Endothelial cell of umbilical vein (primary cell): ENCODE results near the gene DDX4. TPM values are rescaled to one million over a fixed set of nuclear protein-coding genes. Genes with fewer than 3 reads are reported as not detected.

ENCODE experiments used
- BruUV-seq: library from RNA; stranded (reverse); fragments of 400-500 nt; replicated peaks from 2 replicates; lab custom pipeline; 2021; lab: Mats Ljungman, UMichigan
- CTCF ChIA-PET: fragments of 300-600, 350-600 bp; sonication (Branson Sonifier 250); formaldehyde crosslinking; loops from one replicate; lab custom pipeline; 2021; ENCODE audit warnings: antibody characterized with exemption, inconsistent platforms; lab: Charles Lee
- POLR2A ChIA-PET: fragments of 300-600, 350-600 bp; sonication (Branson Sonifier 250); formaldehyde crosslinking; loops from one replicate; lab custom pipeline; 2021; ENCODE audit warnings: antibody characterized with exemption, inconsistent platforms; lab: Charles Lee
- DNase-seq: peaks from one replicate; pipeline ENCODE4 v3.0.0-alpha.2; 2011; ENCODE audit warnings: low read depth, low spot score
- FAIRE-seq: peaks from 2 replicates; lab custom pipeline; 2011; peaks lifted over from hg19 to GRCh38; lab: Jason Lieb, UNC
- H2AFZ ChIP-seq: 2 replicates; pipeline ENCODE4 v1.6.0; 2012; ENCODE audit warnings: low read depth, low read length, control low read depth, inconsistent platforms
- H3K27ac ChIP-seq: 2 replicates; pipeline ENCODE4 v1.5.1; 2011; ENCODE audit warnings: low read depth, mild to moderate bottlenecking, control low read depth, low read length, moderate library complexity; ENCODE audit not compliant: insufficient read depth
- H3K27me3 ChIP-seq, 2 experiments: 2 replicates each; pipeline versions ENCODE4 v1.6.0 to v1.6.1; 2011; ENCODE audit warnings: low read length in 2 of 2, mixed read lengths in 1 of 2; ENCODE audit not compliant: control insufficient read depth in 2 of 2, insufficient read depth in 2 of 2
- H3K36me3 ChIP-seq, 2 experiments: 2 replicates in 1 of 2; 3 replicates in 1 of 2; pipeline ENCODE4 v1.5.1; 2011; ENCODE audit warnings: low read length in 2 of 2, mild to moderate bottlenecking in 1 of 2, moderate library complexity in 1 of 2; ENCODE audit not compliant: control insufficient read depth in 2 of 2, insufficient read depth in 2 of 2; ENCODE audit errors: extremely low read depth in 1 of 2
- H3K4me1 ChIP-seq: 3 replicates; pipeline ENCODE4 v1.5.1; 2011; ENCODE audit warnings: mild to moderate bottlenecking, low read length; ENCODE audit not compliant: control insufficient read depth, insufficient read depth; ENCODE audit errors: extremely low read depth
- H3K4me2 ChIP-seq: 2 replicates; pipeline ENCODE4 v1.6.1; 2011; ENCODE audit warnings: low read length, control low read depth, mixed read lengths; ENCODE audit not compliant: insufficient read depth
- H3K4me3 ChIP-seq, 3 experiments: fragments of 200-600 bp in 1 of 3; sonication (generic), shearing (Covaris generic) in 1 of 3; replicated peaks in 1 of 3; 2 replicates each; pipeline ENCODE4 v1.5.1; 2011 to 2016; ENCODE audit warnings: control low read depth in 3 of 3, low read length in 3 of 3, mild to moderate bottlenecking in 2 of 3, inconsistent platforms in 1 of 3, low read depth in 1 of 3, moderate library complexity in 1 of 3; ENCODE audit not compliant: insufficient read depth in 1 of 3
- H3K79me2 ChIP-seq: 2 replicates; pipeline ENCODE4 v1.6.0; 2012; ENCODE audit warnings: low read length, inconsistent platforms; ENCODE audit not compliant: control insufficient read depth, insufficient read depth
- H3K9ac ChIP-seq: replicated peaks from 2 replicates; pipeline ENCODE3; 2011; ENCODE audit warnings: low read length, control low read depth; ENCODE audit not compliant: insufficient read depth; ENCODE audit errors: extremely low read depth
- H3K9me1 ChIP-seq: replicated peaks from 3 replicates; pipeline ENCODE4 v1.6.0; 2011; ENCODE audit warnings: mild to moderate bottlenecking, low read length; ENCODE audit not compliant: control insufficient read depth, insufficient read depth; ENCODE audit errors: extremely low read depth
- H3K9me3 ChIP-seq: replicated peaks from 2 replicates; pipeline ENCODE4 v1.5.1; 2012; ENCODE audit warnings: low read length, inconsistent platforms; ENCODE audit not compliant: control insufficient read depth, insufficient read depth
- H4K20me1 ChIP-seq: replicated peaks from 2 replicates; pipeline ENCODE3; 2011; ENCODE audit warnings: mild to moderate bottlenecking, low read length; ENCODE audit not compliant: control insufficient read depth, insufficient read depth; ENCODE audit errors: extremely low read depth
- CTCF ChIP-seq, 2 donors: IDR thresholded peaks; 1 replicate in 1 of 2; 2 replicates in 1 of 2; pipeline ENCODE4 v1.5.1; 2011; ENCODE audit warnings: low read length in 2 of 2, mild to moderate bottlenecking in 2 of 2, moderate library complexity in 2 of 2, control low read depth in 1 of 2, inconsistent platforms in 1 of 2, low read depth in 1 of 2; ENCODE audit not compliant: insufficient read depth in 1 of 2; ENCODE audit errors: extremely low read depth in 1 of 2
- EZH2 ChIP-seq: IDR thresholded peaks from 2 replicates; pipeline ENCODE4 v1.6.1; 2012; ENCODE audit warnings: borderline replicate concordance, low read depth, mild to moderate bottlenecking, moderate library complexity, low read length, inconsistent platforms; ENCODE audit not compliant: severe bottlenecking
- FOS ChIP-seq: IDR thresholded peaks from 2 replicates; pipeline ENCODE4 v1.6.1; 2011; ENCODE audit warnings: mild to moderate bottlenecking, low read length, moderate library complexity, borderline replicate concordance; ENCODE audit not compliant: insufficient read depth
- GATA2 ChIP-seq: IDR thresholded peaks from 2 replicates; pipeline ENCODE4 v1.7.0; 2011; ENCODE audit warnings: low read depth, mild to moderate bottlenecking, moderate library complexity, mixed read lengths, low read length; ENCODE audit not compliant: insufficient read length, insufficient read depth
- JUN ChIP-seq: IDR thresholded peaks from 2 replicates; pipeline ENCODE4 v1.6.1; 2011; ENCODE audit warnings: borderline replicate concordance, low read depth; ENCODE audit not compliant: insufficient read length, insufficient read depth
- MAX ChIP-seq: IDR thresholded peaks from 2 replicates; pipeline ENCODE4 v1.6.1; 2011; ENCODE audit not compliant: insufficient read depth, insufficient read length
- MYC ChIP-seq: IDR thresholded peaks from one replicate; pipeline ENCODE4 v1.6.1; 2011; ENCODE audit warnings: mild to moderate bottlenecking, low read depth, low read length
- POLR2A ChIP-seq: IDR thresholded peaks from 2 replicates; pipeline ENCODE4 v1.6.1; 2012; ENCODE audit warnings: low read depth, mild to moderate bottlenecking, control low read depth, low read length
- POLR2AphosphoS5 ChIP-seq: IDR thresholded peaks from 2 replicates; pipeline ENCODE4 v1.6.1; 2012; ENCODE audit warnings: low read depth, mild to moderate bottlenecking, control low read depth, low read length, moderate library complexity; ENCODE audit not compliant: insufficient read depth
- dilution Hi-C: fragments of 300-500 bp; cut with MboI; formaldehyde crosslinking; loops from one replicate; pipeline ENCODE4 v1.15.0; 2019; ENCODE audit warnings: low sequenced_read_pairs; ENCODE audit not compliant: extremely low pct_ligation_motif_present
- intact Hi-C: fragments of 100-400 bp; cut with micrococcal nuclease; formaldehyde crosslinking; loops from one replicate; pipeline ENCODE4 v1.10.0; 2022
- polyA plus RNA-seq, 4 experiments: library from polyadenylated mRNA; depleted of rRNA in 3 of 4; stranded (reverse) in 3 of 4; unstranded in 1 of 4; fragments of >200 nt; gene quantifications; 2 replicates each; pipeline versions ENCODE4 v1.2.1 to v1.2.3, GENCODE V29; 2011 to 2012; ENCODE audit warnings: missing spikeins in 1 of 4
- total RNA-seq: library from RNA; stranded (reverse); gene quantifications from 2 replicates; pipeline ENCODE4 v1.2.3, GENCODE V29; 2021

Gene DDX4
- total and polyA plus RNA-seq, 2 donors (not counting 3 experiments of a cell fraction or from before 2014, with no cell fraction given), result not detected

- POLR2A ChIA-PET, result no interaction called here
- TF ChIP-seq JUN (no peak), POLR2A (no peak), POLR2AphosphoS5 (no peak), MAX (no peak), GATA2 (no peak), FOS (no peak), EZH2 (no peak), MYC (no peak), CTCF (IDR thresholded peaks at IDR 0.05; ENCODE audit: extremely low read depth in 1 of 2, insufficient read depth in 1 of 2, low read depth in 1 of 2, low read length in 2 of 2) (no peak)
- no peaks in the 10 kb centered on the region for H3K9me1 ChIP-seq
- no peaks in the 10 kb centered on the region for H4K20me1 ChIP-seq
- dilution Hi-C loops (no loop called here), intact Hi-C loops (no loop called here)
- CTCF ChIA-PET, result interaction anchor here (0.7 to 1.4 kb wide), 4 partner anchors 21 to 374 kb away, joined by 3 to 6 read pairs (median 3); no protein-coding TSS in a partner anchor
- H3K4me3 ChIP-seq, result no peak overlapping the region
- no peak overlapping the region for H3K9ac ChIP-seq
- BruUV-seq, result no TSS peak
- H3K4me2 ChIP-seq, result no peak overlapping the region
- DNase-seq (no peak), FAIRE-seq (no peak)
- no peak overlapping the region for H2AFZ ChIP-seq
- H3K27ac ChIP-seq, result no peak overlapping the region
- H3K4me1 ChIP-seq, result no peaks in the 10 kb centered on the region
- H3K27me3 ChIP-seq, result no peaks in the 10 kb centered on the region
- no peaks in the 10 kb centered on the region for H3K79me2 ChIP-seq
- peaks cover 0 to 2% of the 10 kb centered on the region in 2 experiments for H3K36me3 ChIP-seq
- no peaks in the 10 kb centered on the region for H3K9me3 ChIP-seq
These were observed 38.7 kb upstream of the DDX4 start for GRCh38 chr5:55699041-55699688.
